ENCODE measurements around the gene CTPS2. TPM values are rescaled to one million over a fixed set of nuclear protein-coding genes. Genes with fewer than 3 reads are reported as not detected.
A peak's percentile ranks its signal among the peaks of the same experiment; 100 is the strongest.
"Not testable (repeated sequence)": the region's sequence is repeated elsewhere in the genome, so short reads cannot be mapped to it uniquely, and the experiment has no call there.

CTPS2 gene
- total RNA-seq, 2 experiments from 2014 or later, result 4.8 to 5.1 TPM

DNA sequence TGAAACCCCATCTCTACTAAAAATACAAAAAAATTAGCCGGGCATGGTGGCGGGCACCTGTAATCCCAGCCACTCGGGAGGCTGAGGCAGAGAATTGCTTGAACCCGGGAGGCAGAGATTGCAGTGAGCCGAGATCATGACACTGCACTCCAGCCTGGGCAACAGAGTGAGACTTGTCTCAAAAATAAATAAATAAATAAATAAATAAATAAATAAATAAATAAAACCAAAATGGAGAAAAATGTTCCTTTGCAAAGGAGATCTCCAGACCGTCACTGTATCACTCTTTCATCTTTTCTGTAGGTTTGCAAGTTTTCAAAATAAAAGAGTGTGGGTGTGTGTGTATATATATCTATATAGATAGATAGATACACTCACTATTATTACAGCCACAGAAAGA lies 109.2 kb downstream of the CTPS2 start:
- POLR2A ChIA-PET; H3K36me3 Mint-ChIP-seq (ENCODE audit: low read depth); H3K9me3 Mint-ChIP-seq; CTCF ChIA-PET; DNase-seq; H3K4me3 Mint-ChIP-seq; H3K27me3 Mint-ChIP-seq: not testable (repeated sequence)
- H3K4me1 Mint-ChIP-seq, result peaks cover 20% of the 10 kb centered on the region
- peak overlapping the region; percentile 88 for H3K27ac Mint-ChIP-seq

DNA sequence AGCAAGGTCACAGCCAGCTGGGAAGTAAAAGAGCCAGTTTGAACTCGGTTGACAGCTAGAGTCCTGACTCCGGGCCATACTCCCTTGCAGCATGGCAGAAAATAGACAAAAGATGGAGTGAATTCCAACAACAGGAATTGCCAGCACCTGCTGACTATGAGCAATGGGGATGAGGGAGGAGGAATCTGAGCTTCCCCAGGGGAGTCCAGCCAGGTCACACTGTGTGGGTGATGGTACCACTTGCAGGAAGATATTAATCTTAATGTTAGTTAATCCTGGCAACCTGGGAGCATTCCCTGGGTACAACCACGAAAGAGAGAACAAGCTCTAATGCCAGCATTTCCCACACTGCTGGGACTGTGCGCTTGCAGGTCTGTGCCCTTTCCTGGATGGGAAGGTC lies 110.6 kb downstream of the CTPS2 start:
- POLR2A ChIA-PET, result no interaction called here
- H3K4me3 Mint-ChIP-seq, result no peak overlapping the region
- no peaks in the 10 kb centered on the region for H3K36me3 Mint-ChIP-seq (ENCODE audit: low read depth)
- H3K9me3 Mint-ChIP-seq, result no peaks in the 10 kb centered on the region
- CTCF ChIA-PET, result no interaction called here
- no peak for DNase-seq
- H3K27ac Mint-ChIP-seq, result no peak overlapping the region
- H3K4me1 Mint-ChIP-seq, result peaks cover 16% of the 10 kb centered on the region
- no peaks in the 10 kb centered on the region for H3K27me3 Mint-ChIP-seq

DNA sequence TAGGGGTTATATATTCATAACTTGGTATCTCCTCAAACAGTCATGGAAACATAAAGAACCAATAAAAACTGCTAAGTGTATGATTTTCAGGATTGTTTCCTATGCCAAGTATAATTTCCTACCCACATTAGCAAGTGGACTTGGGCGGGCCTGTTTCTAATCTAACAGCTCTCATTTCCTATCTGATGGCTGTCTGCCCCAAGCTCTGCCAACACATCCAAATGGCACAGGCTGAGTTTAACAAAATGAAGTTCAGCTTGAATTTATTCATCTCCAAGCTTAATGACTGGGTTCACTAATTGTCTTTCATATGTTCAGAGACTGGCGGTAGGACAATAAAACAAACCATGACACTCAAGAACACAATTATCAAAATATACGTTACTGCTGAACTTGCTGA lies 118.0 kb downstream of the CTPS2 start:
- no peaks in the 10 kb centered on the region for H3K9me3 Mint-ChIP-seq
- DNase-seq, result no peak
- POLR2A ChIA-PET, result no interaction called here
- peaks cover 10% of the 10 kb centered on the region for H3K4me1 Mint-ChIP-seq
- no peak overlapping the region for H3K4me3 Mint-ChIP-seq
- no peak overlapping the region for H3K27ac Mint-ChIP-seq
- no peaks in the 10 kb centered on the region for H3K27me3 Mint-ChIP-seq
- CTCF ChIA-PET, result no interaction called here
- H3K36me3 Mint-ChIP-seq (ENCODE audit: low read depth), result no peaks in the 10 kb centered on the region

DNA sequence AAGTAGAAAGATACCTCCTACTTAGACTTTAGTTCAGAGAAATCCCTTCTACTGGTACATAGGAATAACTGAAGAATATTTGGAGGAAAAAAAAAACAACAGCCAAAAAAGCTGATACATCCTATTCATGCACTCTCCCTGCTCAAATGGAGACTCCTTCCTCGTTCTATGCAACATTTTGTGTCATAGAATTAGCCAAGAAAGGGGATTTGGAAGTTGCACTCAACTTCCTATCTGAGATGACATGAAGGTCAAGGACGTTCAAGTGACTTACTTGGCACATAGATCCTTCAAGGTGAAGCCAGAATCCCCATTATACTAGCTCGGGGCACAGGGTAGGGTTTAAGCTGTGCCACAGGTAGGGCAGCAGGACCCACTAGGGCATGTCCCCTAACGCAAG lies 118.7 kb downstream of the CTPS2 start:
- no peak overlapping the region for H3K27ac Mint-ChIP-seq
- H3K4me1 Mint-ChIP-seq, result peaks cover 17% of the 10 kb centered on the region

DNA sequence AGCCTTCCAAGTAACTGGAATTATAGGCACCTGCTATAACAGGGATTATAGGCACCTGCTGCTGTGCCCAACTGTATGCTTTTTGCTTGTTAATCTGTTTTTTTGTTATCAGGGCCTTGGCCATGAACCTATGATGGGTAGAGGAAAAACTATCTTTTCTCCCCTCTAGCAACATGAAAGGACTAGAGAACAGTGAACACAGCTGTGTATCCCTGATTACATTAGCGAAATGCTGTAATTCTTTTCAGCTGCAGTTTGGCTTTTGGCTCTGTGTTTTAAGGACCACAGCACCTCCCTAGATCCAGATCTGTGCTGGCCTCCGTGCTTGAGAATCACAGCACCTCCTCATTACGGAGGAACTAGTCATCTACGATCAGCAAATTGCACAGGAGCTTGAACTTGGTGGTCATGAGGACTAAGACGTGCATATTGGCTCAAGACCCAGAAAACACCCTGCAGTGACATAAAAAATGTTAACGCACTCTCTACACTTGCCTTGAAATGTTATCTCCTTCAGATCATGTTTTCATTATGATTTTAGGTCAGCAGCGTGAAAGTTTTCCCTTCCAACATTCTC lies 120.2 kb downstream of the CTPS2 start:
- Mint-ChIP-seq H3K27me3 (no peaks in the 10 kb centered on the region), H3K4me1 (peaks cover 21% of the 10 kb centered on the region), H3K27ac (no peak overlapping the region), H3K36me3 (ENCODE audit: low read depth) (no peaks in the 10 kb centered on the region), H3K9me3 (no peaks in the 10 kb centered on the region), H3K4me3 (no peak overlapping the region)
- DNase-seq, result no peak
- ChIA-PET POLR2A (no interaction called here), CTCF (no interaction called here)

More for the DNA sequence above, 118.7 kb downstream of the CTPS2 start:
- ChIA-PET POLR2A (no interaction called here), CTCF (no interaction called here)
- no peaks in the 10 kb centered on the region for H3K9me3 Mint-ChIP-seq
- DNase-seq, result no peak
- no peaks in the 10 kb centered on the region for H3K27me3 Mint-ChIP-seq
- no peaks in the 10 kb centered on the region for H3K36me3 Mint-ChIP-seq (ENCODE audit: low read depth)
- no peak overlapping the region for H3K4me3 Mint-ChIP-seq

DNA sequence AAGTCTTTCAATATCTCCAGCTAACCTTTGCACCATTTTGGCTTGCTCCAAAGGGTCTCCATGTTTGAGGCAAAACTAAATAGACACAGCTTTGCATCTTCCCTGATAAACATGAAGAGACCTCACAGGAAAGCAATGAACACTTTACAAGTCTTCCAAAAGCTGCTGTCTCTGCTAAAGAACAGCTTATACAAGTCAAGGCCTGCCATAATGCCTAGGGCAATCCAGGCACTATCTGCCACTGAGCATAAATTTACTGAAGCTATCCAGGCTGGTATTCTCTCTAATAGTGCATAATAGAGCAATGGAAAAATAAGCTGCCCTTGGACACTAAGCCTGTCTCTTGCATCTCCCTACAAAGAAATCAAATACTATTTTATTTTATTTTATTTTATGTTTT lies 122.6 kb downstream of the CTPS2 start:
- no peak for DNase-seq
- Mint-ChIP-seq H3K4me3 (no peak overlapping the region), H3K9me3 (no peaks in the 10 kb centered on the region), H3K27ac (no peak overlapping the region), H3K27me3 (no peaks in the 10 kb centered on the region), H3K36me3 (ENCODE audit: low read depth) (no peaks in the 10 kb centered on the region), H3K4me1 (peaks cover 21% of the 10 kb centered on the region)
- ChIA-PET POLR2A (no interaction called here), CTCF (no interaction called here)

DNA sequence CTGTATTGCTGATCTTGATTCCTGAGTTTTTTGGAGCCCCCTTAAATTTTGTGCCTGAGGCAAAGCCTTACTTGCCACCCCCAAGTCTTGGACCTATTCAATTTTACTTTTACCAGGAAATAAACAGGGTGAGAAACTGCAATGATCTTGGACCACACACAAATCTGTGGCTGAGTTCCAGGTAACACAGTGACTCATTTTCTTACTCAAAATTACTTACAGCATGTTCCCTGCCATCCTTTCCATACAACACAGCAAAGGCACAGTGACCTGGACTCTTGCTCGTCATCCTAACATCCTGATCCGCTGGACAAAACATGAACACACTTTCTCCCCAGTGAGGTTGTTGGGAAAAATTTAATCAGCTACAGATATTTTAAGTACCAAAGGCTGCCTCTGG lies 123.3 kb downstream of the CTPS2 start:
- no peak for DNase-seq
- no peaks in the 10 kb centered on the region for H3K27me3 Mint-ChIP-seq
- H3K36me3 Mint-ChIP-seq (ENCODE audit: low read depth), result no peaks in the 10 kb centered on the region
- H3K4me3 Mint-ChIP-seq, result no peak overlapping the region
- POLR2A ChIA-PET, result no interaction called here
- H3K9me3 Mint-ChIP-seq, result no peaks in the 10 kb centered on the region
- peaks cover 21% of the 10 kb centered on the region for H3K4me1 Mint-ChIP-seq
- CTCF ChIA-PET, result no interaction called here
- H3K27ac Mint-ChIP-seq, result no peak overlapping the region

DNA sequence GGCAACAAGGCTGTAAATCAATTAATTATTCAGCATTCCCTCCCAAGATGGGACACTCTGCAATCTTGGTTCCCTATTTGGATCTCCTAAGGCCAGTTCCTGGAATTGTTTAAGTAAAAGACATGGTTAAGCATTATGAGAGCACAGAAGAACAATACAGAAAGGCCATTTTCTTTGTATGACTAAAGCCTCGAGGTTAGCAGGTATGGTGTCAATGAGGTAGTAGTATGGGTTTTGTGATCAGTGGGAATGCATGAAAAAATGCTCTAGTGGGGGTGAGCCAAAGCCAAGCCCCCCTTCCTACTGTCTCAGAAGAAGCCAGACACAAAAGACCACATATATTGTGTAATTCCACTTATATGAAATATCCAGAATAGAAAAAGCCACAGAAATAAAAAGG lies 124.2 kb downstream of the CTPS2 start:
- DNase-seq, result no peak
- POLR2A ChIA-PET, result no interaction called here
- H3K9me3 Mint-ChIP-seq, result peaks cover 2% of the 10 kb centered on the region
- no peak overlapping the region for H3K4me3 Mint-ChIP-seq
- no peaks in the 10 kb centered on the region for H3K36me3 Mint-ChIP-seq (ENCODE audit: low read depth)
- CTCF ChIA-PET, result no interaction called here
- H3K27me3 Mint-ChIP-seq, result no peaks in the 10 kb centered on the region
- peaks cover 15% of the 10 kb centered on the region for H3K4me1 Mint-ChIP-seq
- H3K27ac Mint-ChIP-seq, result no peak overlapping the region

DNA sequence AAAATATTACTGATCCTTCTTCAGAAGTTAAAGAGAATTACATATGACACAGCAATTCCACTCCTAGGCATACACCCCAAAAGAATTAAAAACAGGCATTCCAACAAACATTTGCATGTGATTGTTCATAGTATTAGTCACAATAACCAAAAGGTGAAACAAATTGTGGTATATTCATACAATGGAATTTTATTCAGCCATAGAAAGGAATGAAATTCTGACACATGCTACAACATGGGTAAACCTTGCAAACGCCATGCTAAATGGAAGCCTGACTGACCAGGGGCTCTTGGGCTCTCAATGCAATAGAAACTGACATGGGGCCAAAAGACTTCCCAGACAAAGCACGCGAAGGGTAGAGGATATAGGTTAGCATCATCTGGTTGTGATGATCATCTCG lies 124.6 kb downstream of the CTPS2 start:
- H3K4me3 Mint-ChIP-seq, result no peak overlapping the region
- H3K36me3 Mint-ChIP-seq (ENCODE audit: low read depth), result no peaks in the 10 kb centered on the region
- no peaks in the 10 kb centered on the region for H3K27me3 Mint-ChIP-seq
- H3K4me1 Mint-ChIP-seq, result peaks cover 15% of the 10 kb centered on the region
- POLR2A ChIA-PET, result no interaction called here
- H3K9me3 Mint-ChIP-seq, result peaks cover 2% of the 10 kb centered on the region
- no peak for DNase-seq
- no peak overlapping the region for H3K27ac Mint-ChIP-seq
- CTCF ChIA-PET, result no interaction called here

DNA sequence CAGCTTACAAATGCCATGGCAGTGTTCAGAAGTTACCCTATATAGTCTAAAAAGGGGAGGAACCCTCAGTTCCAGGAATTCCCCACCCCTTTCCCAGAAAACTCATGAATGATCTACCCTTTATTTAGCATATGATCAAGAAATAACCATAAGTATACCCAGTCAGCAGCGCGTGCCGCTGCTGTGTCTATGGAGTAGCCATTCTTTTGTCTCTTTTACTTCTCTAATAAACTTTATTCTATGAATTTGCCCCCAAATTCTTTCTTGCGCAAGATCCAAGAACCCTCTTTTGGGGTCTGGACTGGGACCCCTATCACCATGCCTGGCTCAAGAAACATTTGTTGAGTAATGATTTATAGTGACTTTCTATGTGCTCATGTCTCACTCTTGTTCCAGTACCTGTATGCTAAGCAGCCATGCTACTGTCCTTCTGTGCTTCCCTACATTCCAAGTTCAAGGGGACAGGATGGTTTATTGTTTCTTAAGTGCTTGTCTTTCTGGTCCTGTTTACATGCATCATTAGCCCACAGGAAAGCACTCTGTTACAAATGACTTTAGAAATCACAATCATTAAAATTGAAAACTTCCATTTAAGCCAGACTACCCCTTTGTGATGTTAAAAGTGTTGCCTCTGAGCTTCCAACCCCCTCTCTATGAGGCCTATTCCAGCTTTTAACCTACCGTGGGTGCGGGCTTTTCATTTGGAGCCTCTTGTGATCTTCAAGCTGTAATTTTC lies 125.9 kb downstream of the CTPS2 start:
- Mint-ChIP-seq H3K27me3 (no peaks in the 10 kb centered on the region), H3K36me3 (ENCODE audit: low read depth) (no peaks in the 10 kb centered on the region), H3K9me3 (peaks cover 2% of the 10 kb centered on the region), H3K4me1 (peaks cover 15% of the 10 kb centered on the region), H3K27ac (no peak overlapping the region), H3K4me3 (no peak overlapping the region)
- POLR2A ChIA-PET, result no interaction called here
- CTCF ChIA-PET, result no interaction called here
- DNase-seq, result no peak

DNA sequence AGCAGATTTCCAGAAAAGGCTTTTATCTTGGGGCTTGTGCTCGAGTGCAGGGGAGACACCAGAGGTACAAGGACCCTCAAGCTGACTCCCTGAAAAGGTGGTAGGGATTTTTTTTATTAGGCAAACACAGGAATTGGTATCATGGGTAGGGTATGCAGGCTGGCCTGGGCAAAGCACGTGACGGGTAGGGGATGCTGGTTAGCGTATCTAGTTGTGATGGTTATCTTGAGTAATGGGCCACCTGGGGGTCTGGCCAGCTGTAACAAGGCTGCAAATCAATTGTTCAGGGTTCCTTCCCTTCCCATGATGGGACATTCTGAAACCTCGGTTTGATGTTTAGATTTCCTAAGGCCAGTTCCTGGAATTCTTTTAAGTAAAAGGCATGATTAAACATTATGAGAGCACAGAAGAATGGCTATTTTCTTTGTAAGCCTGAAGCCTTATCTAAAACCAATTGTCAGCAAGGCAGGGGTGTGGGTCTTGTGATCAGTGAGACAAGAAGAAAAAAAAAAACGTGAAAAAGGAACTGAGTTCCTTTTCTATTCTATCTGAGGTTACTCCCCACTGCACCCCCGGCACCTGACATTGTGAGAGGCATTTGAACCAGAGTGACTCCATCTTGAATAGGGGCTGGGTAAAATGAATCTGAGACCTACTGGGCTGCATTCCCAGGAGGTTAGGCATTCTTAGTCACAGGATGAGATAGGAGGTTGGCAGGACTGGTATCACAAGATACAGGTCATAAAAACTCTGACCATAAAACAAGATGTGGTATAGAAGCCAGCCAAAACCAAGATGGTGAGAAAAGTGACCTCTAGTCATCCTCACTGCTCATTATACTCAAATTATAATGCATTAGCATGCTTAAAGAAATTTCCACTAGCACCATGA lies 126.7 kb downstream of the CTPS2 start:
- CTCF ChIA-PET, result no interaction called here
- Mint-ChIP-seq H3K36me3 (ENCODE audit: low read depth) (no peaks in the 10 kb centered on the region), H3K9me3 (peaks cover 2% of the 10 kb centered on the region), H3K4me1 (peaks cover 15% of the 10 kb centered on the region), H3K27me3 (no peaks in the 10 kb centered on the region), H3K27ac (no peak overlapping the region), H3K4me3 (no peak overlapping the region)
- no peak for DNase-seq
- POLR2A ChIA-PET, result no interaction called here

DNA sequence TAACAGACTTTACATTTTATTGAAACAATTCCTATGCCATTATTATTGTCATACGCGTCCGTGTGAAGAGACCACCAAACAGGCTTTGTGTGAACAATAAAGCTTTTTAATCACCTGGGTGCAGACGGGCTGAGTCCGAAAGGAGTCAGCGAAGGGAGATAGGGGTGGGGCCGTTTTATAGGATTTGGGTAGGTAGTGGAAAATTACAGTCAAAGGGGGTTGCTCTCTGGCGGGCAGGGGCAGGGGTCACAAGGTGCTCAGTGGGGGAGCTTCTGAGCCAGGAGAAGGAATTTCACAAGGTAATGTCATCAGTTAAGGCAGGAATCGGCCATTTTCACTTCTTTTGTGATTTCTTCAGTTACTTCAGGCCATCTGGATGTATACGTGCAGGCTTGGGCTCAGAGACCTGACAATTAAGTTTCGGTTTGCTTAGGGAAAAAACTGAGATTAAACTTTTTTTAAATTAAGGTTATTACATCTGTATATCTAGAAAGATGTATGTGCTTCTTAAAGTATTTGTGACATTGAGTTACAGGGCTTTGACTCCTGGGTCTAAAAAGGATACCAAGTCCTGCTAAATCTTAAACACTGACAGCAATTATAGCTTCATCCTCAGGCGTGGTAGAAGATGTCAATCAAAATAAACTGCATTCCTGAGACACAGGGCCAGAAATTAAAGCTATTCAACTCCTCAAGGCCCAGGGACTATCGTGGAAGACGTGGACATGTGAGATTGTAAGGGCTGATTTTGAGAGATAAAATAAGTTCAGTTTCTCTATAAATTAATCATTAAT lies 132.3 kb downstream of the CTPS2 start:
- H3K4me1 Mint-ChIP-seq; H3K9me3 Mint-ChIP-seq; CTCF ChIA-PET; H3K27ac Mint-ChIP-seq; POLR2A ChIA-PET; H3K27me3 Mint-ChIP-seq; DNase-seq; H3K4me3 Mint-ChIP-seq; H3K36me3 Mint-ChIP-seq (ENCODE audit: low read depth): not testable (repeated sequence)

DNA sequence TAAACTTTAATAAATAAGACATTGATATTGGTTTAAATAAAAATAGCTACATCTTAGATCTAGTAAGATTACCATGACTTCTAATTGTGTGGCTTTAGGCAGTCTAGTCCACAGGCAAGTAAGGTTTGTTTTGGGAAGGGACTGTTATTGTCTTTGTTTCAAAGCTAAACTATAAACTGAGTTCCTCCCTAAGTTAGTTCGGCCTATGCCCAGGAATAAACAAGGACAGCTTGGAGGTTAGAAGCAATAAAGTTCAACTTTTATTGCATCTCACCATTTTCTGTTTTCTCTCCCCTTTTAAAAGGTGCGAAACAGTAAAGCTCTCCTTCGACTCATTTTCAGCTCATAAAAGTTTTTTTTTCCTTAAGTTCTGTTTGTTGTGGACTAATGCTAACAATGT lies 133.0 kb downstream of the CTPS2 start:
- ChIA-PET CTCF (no interaction called here), POLR2A (no interaction called here)
- Mint-ChIP-seq H3K27ac (no peak overlapping the region), H3K9me3 (peaks cover 4% of the 10 kb centered on the region), H3K4me3 (no peak overlapping the region), H3K27me3 (no peaks in the 10 kb centered on the region), H3K4me1 (no peaks in the 10 kb centered on the region), H3K36me3 (ENCODE audit: low read depth) (peaks cover 2% of the 10 kb centered on the region)
- DNase-seq, result no peak
